GM23338 (cell line): Measurements from ENCODE around the gene SCN3A.

Experiments used
- CREB1 ChIP-seq: fragments of 250-450 bp; sonication (Bioruptor Pico); IDR thresholded peaks from 2 replicates; pipeline ENCODE4 v1.5.0; 2020; ENCODE audit warnings: low read depth, mild to moderate bottlenecking, moderate library complexity
- EZH2 ChIP-seq: fragments of 200-600 bp; sonication (generic); IDR thresholded peaks from one replicate; pipeline ENCODE4 v1.8.0; 2017; ENCODE audit warnings: antibody characterized with exemption, mild to moderate bottlenecking, low read depth; ENCODE audit not compliant: unreplicated experiment
- EZH2phosphoT487 ChIP-seq: fragments of 200-600 bp; sonication (generic); IDR thresholded peaks from one replicate; pipeline ENCODE4 v1.8.1; 2018; ENCODE audit warnings: antibody characterized with exemption; ENCODE audit not compliant: unreplicated experiment
- JUNB ChIP-seq: IDR thresholded peaks from one replicate; pipeline ENCODE4 v1.6.1; 2016; ENCODE audit warnings: antibody characterized with exemption; ENCODE audit not compliant: unreplicated experiment
- NANOG ChIP-seq: IDR thresholded peaks from 2 replicates; pipeline ENCODE4 v1.6.1; 2016; ENCODE audit warnings: antibody characterized with exemption, borderline replicate concordance
- POLR2AphosphoS5 ChIP-seq: IDR thresholded peaks from 2 replicates; pipeline ENCODE4 v1.6.1; 2016; ENCODE audit warnings: antibody characterized with exemption, low read depth
- STAT1 ChIP-seq: IDR thresholded peaks from one replicate; pipeline ENCODE4 v1.6.1; 2016; ENCODE audit warnings: antibody characterized with exemption; ENCODE audit not compliant: unreplicated experiment
- ZNF331 ChIP-seq: fragments of 250-450 bp; sonication (Bioruptor Pico); IDR thresholded peaks from 2 replicates; pipeline ENCODE4 v1.5.0; 2020; ENCODE audit warnings: low read depth, mild to moderate bottlenecking, moderate library complexity
- TF ChIP-seq, protein P1 (sequence below), 2 experiments: fragments of 200-600 bp in 1 of 2; sonication (generic) in 1 of 2; conservative IDR thresholded peaks; 2 replicates each; pipeline versions ENCODE4 v1.5.1 to v1.6.1; 2016 to 2017; ENCODE audit warnings: antibody characterized with exemption in 2 of 2, low read depth in 2 of 2, mild to moderate bottlenecking in 2 of 2, moderate library complexity in 1 of 2
- TF ChIP-seq, protein P2 (sequence below): IDR thresholded peaks from one replicate; pipeline ENCODE4 v1.6.1; 2018; ENCODE audit warnings: antibody characterized with exemption; ENCODE audit not compliant: unreplicated experiment
- TF ChIP-seq, protein P3 (sequence below): IDR thresholded peaks from 2 replicates; pipeline ENCODE4 v1.6.1; 2016; ENCODE audit warnings: antibody characterized with exemption

DNA sequence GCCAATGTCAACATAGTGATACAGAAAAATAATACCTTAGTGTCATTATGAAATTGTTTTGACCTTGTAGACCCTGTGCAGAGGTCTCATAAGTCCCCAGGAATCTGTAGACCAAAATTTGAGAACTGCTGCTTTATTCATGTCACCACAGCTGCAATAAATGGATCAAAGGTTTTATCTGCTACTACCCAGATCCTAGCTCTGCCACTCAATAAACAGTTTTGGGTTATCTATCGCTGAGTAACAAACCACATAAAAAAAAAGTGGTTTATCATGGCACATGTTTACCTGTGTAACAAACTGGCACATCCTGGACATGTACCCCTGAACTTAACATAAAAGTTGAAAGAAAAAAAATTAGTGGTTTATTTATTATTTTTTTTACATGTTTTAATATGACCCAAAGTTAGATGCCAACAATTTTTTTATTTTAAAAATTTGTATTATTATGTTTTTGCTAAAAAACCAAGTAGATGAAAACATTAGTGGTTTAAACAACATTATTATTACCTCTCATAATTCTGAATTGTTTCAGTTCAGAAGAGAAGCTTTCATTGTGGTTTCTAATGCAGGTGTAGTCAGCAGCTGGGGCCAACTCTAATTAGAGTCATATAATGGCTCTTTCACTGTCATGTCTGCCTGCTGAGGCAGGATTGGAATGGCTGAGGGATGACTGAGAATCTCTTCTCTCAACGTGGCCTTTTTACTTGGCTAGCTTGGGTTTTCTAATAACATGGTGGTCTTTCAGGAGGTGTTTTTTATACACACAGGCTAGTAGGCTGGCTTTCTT is 145.2 kb downstream of the SCN3A start:
- TF ChIP-seq, protein P1, sequence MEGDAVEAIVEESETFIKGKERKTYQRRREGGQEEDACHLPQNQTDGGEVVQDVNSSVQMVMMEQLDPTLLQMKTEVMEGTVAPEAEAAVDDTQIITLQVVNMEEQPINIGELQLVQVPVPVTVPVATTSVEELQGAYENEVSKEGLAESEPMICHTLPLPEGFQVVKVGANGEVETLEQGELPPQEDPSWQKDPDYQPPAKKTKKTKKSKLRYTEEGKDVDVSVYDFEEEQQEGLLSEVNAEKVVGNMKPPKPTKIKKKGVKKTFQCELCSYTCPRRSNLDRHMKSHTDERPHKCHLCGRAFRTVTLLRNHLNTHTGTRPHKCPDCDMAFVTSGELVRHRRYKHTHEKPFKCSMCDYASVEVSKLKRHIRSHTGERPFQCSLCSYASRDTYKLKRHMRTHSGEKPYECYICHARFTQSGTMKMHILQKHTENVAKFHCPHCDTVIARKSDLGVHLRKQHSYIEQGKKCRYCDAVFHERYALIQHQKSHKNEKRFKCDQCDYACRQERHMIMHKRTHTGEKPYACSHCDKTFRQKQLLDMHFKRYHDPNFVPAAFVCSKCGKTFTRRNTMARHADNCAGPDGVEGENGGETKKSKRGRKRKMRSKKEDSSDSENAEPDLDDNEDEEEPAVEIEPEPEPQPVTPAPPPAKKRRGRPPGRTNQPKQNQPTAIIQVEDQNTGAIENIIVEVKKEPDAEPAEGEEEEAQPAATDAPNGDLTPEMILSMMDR (conservative IDR thresholded peaks at IDR 0.05; ENCODE audit: low read depth in 2 of 2), result no peak
- TF ChIP-seq POLR2AphosphoS5 (no peak), EZH2phosphoT487 (no peak), EZH2 (no peak), NANOG (no peak), CREB1 (no peak), JUNB (no peak), ZNF331 (CRISPR knock-in tag) (no peak), STAT1 (no peak)
- TF ChIP-seq, protein P2, sequence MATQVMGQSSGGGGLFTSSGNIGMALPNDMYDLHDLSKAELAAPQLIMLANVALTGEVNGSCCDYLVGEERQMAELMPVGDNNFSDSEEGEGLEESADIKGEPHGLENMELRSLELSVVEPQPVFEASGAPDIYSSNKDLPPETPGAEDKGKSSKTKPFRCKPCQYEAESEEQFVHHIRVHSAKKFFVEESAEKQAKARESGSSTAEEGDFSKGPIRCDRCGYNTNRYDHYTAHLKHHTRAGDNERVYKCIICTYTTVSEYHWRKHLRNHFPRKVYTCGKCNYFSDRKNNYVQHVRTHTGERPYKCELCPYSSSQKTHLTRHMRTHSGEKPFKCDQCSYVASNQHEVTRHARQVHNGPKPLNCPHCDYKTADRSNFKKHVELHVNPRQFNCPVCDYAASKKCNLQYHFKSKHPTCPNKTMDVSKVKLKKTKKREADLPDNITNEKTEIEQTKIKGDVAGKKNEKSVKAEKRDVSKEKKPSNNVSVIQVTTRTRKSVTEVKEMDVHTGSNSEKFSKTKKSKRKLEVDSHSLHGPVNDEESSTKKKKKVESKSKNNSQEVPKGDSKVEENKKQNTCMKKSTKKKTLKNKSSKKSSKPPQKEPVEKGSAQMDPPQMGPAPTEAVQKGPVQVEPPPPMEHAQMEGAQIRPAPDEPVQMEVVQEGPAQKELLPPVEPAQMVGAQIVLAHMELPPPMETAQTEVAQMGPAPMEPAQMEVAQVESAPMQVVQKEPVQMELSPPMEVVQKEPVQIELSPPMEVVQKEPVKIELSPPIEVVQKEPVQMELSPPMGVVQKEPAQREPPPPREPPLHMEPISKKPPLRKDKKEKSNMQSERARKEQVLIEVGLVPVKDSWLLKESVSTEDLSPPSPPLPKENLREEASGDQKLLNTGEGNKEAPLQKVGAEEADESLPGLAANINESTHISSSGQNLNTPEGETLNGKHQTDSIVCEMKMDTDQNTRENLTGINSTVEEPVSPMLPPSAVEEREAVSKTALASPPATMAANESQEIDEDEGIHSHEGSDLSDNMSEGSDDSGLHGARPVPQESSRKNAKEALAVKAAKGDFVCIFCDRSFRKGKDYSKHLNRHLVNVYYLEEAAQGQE, result no peak
- TF ChIP-seq, protein P3, sequence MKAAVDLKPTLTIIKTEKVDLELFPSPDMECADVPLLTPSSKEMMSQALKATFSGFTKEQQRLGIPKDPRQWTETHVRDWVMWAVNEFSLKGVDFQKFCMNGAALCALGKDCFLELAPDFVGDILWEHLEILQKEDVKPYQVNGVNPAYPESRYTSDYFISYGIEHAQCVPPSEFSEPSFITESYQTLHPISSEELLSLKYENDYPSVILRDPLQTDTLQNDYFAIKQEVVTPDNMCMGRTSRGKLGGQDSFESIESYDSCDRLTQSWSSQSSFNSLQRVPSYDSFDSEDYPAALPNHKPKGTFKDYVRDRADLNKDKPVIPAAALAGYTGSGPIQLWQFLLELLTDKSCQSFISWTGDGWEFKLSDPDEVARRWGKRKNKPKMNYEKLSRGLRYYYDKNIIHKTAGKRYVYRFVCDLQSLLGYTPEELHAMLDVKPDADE, result no peak
